ENCODE measurements around the gene TTC7B. TPM values are rescaled to one million over a fixed set of nuclear protein-coding genes. Genes with fewer than 3 reads are reported as not detected.
"Not testable (repeated sequence)": the region's sequence is repeated elsewhere in the genome, so short reads cannot be mapped to it uniquely, and the experiment has no call there.

TTC7B gene
- total RNA-seq, 2 donors from 2014 or later: 25.0 to 40.7 TPM

GRCh38 chr14:90827919-90828610 lies 11.8 kb upstream of the TTC7B start:
- Histone ChIP-seq H3K4me1 (replicated peaks) (no peaks in the 10 kb centered on the region), H3K4me3 (peak overlapping the region; percentile 20 to 24), H3K27ac (peak overlapping the region; percentile 2 to 58), H3K9me3 (no peaks in the 10 kb centered on the region), H3K27me3 (replicated peaks; ENCODE audit: insufficient read depth) (no peaks in the 10 kb centered on the region), H3K36me3 (no peaks in the 10 kb centered on the region)
- intact Hi-C loops (cut with DNase I): no loop called here
- peak; percentile 94 for DNase-seq (ENCODE audit: low spot score)
- WGBS: 1% methylated on average over 42 of the region's 42 CpGs
- TF ChIP-seq, protein P1, sequence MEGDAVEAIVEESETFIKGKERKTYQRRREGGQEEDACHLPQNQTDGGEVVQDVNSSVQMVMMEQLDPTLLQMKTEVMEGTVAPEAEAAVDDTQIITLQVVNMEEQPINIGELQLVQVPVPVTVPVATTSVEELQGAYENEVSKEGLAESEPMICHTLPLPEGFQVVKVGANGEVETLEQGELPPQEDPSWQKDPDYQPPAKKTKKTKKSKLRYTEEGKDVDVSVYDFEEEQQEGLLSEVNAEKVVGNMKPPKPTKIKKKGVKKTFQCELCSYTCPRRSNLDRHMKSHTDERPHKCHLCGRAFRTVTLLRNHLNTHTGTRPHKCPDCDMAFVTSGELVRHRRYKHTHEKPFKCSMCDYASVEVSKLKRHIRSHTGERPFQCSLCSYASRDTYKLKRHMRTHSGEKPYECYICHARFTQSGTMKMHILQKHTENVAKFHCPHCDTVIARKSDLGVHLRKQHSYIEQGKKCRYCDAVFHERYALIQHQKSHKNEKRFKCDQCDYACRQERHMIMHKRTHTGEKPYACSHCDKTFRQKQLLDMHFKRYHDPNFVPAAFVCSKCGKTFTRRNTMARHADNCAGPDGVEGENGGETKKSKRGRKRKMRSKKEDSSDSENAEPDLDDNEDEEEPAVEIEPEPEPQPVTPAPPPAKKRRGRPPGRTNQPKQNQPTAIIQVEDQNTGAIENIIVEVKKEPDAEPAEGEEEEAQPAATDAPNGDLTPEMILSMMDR (IDR thresholded peaks at IDR 0.05): no peak
- TF ChIP-seq POLR2A (IDR thresholded peaks at IDR 0.05): peak; percentile 47
- TF ChIP-seq POLR2AphosphoS5 (IDR thresholded peaks at IDR 0.05): peak; percentile 76

- H3K4me3 ChIP-seq; intact Hi-C loops (cut with DNase I); H3K36me3 ChIP-seq; DNase-seq (ENCODE audit: low spot score); H3K9me3 ChIP-seq; H3K27ac ChIP-seq; H3K4me1 ChIP-seq (replicated peaks); H3K27me3 ChIP-seq (replicated peaks; ENCODE audit: insufficient read depth): not testable (repeated sequence)
- WGBS: 64% methylated on average over 4 of the region's 4 CpGs
Measured at GRCh38 chr14:90823542-90823941, 7.3 kb upstream of the TTC7B start.

DNA sequence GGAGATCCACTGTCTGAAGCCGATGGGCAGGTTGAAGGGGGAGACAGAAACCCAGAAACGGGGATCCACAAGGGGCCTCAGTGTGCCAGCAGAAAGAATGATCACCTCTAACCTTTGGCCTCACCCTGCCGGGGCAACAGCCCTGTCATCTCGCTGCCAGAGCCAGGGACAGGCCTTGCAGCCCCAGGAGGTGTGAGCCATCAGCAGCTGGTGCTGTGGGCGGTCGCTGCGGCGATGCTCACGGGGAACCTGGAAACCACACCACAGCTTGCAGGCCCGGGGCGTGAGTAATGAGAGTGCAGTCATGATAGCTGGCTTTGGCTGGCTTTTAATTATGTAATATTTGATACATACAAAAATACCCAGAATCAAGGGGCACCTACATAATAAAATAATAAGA lies 4.7 kb upstream of the TTC7B start:
- Histone ChIP-seq H3K4me3 (no peak overlapping the region), H3K9me3 (no peaks in the 10 kb centered on the region), H3K27me3 (replicated peaks; ENCODE audit: insufficient read depth) (no peaks in the 10 kb centered on the region), H3K4me1 (replicated peaks) (no peaks in the 10 kb centered on the region), H3K36me3 (no peaks in the 10 kb centered on the region), H3K27ac (no peak overlapping the region)
- intact Hi-C loops (cut with DNase I): no loop called here
- TF ChIP-seq POLR2AphosphoS5 (IDR thresholded peaks at IDR 0.05) (no peak), POLR2A (IDR thresholded peaks at IDR 0.05) (no peak)
- TF ChIP-seq, protein P1 (IDR thresholded peaks at IDR 0.05): no peak
- 68% methylated on average over 11 of the region's 11 CpGs for WGBS
- DNase-seq (ENCODE audit: low spot score): no peak

GRCh38 chr14:90819734-90820393 lies 3.6 kb upstream of the TTC7B start:
- 73% methylated on average over 5 of the region's 5 CpGs for WGBS
- DNase-seq (ENCODE audit: low spot score): no peak
- intact Hi-C loops (cut with DNase I): loop anchor here (10.0 kb wide), 1 partner anchor 515 kb away; no protein-coding TSS in a partner anchor
- H3K4me1 ChIP-seq (replicated peaks): peaks cover under 1% of the 10 kb centered on the region
- no peaks in the 10 kb centered on the region for H3K27me3 ChIP-seq (replicated peaks; ENCODE audit: insufficient read depth)
- H3K27ac ChIP-seq: no peak overlapping the region
- TF ChIP-seq, protein P1 (IDR thresholded peaks at IDR 0.05): no peak
- no peak for TF ChIP-seq POLR2A (IDR thresholded peaks at IDR 0.05)
- peak; percentile 51 for TF ChIP-seq POLR2AphosphoS5 (IDR thresholded peaks at IDR 0.05)
- no peak overlapping the region for H3K4me3 ChIP-seq
- H3K9me3 ChIP-seq: no peaks in the 10 kb centered on the region
- H3K36me3 ChIP-seq: no peaks in the 10 kb centered on the region

DNA sequence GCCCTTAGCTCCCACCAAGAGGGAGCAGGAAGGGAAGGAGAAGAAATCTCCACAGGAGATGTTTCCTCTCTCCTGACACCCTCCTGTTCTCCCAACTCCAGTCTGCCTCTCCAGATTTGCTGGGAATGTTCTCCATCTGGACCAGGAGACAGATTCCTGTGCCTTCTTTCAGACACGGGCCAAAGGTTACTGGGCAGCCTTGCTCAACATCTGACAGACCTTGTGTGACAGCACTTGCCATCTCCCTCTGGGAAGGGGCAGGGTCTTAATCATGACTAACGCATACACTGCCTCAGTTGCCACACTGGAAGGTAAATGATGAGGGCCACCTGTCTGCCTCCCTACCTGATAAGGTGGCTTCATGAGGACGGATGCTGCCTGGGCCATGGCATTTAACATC lies 2.5 kb upstream of the TTC7B start:
- no peak overlapping the region for H3K27ac ChIP-seq
- DNase-seq (ENCODE audit: low spot score): no peak
- H3K36me3 ChIP-seq: no peaks in the 10 kb centered on the region
- H3K4me1 ChIP-seq (replicated peaks): peaks cover 5% of the 10 kb centered on the region
- 87% methylated on average over 3 of the region's 3 CpGs for WGBS
- no peaks in the 10 kb centered on the region for H3K27me3 ChIP-seq (replicated peaks; ENCODE audit: insufficient read depth)
- intact Hi-C loops (cut with DNase I): loop anchor here (10.0 kb wide), 1 partner anchor 514 kb away; no protein-coding TSS in a partner anchor
- H3K9me3 ChIP-seq: no peaks in the 10 kb centered on the region
- TF ChIP-seq, protein P1 (IDR thresholded peaks at IDR 0.05): no peak
- TF ChIP-seq POLR2A (IDR thresholded peaks at IDR 0.05): no peak
- TF ChIP-seq POLR2AphosphoS5 (IDR thresholded peaks at IDR 0.05): no peak
- H3K4me3 ChIP-seq: no peak overlapping the region

All from prostate gland (tissue), 2 donors.